ENCODE measurements around the gene BMAL2. TPM values are rescaled to one million over a fixed set of nuclear protein-coding genes. Genes with fewer than 3 reads are reported as not detected.

BMAL2 gene
- total RNA-seq, 1 experiment from 2014 or later, result 43.9 TPM

DNA sequence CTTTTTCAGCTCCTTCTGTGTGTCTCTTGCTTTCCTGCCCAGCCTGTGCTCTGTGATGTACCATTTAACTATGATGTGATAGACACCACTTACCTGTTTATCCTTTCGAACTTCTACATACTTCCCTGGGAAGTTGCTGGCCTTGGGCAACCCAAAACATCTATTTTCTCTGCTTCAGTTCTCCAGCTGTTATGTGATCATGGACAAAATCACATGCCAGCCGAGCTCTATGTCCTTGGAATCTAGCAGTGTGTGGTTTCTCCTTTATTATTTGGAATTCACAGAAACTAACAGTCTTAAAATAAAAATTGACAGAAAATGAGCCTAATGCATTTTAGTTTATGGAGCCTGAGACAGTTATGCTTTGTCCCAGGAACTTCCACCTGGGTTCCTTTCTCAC lies 22.9 kb downstream of the BMAL2 start:
- CTCF ChIA-PET, result interaction anchor here (0.8 kb wide), 1 partner anchor 27 kb away, joined by 3 read pairs; no protein-coding TSS in a partner anchor
- Histone ChIP-seq H3K36me3 (ENCODE audit: control insufficient read depth, insufficient read depth, low read length) (no peaks in the 10 kb centered on the region), H3K27me3 (ENCODE audit: control insufficient read depth, insufficient read depth, low read length) (no peaks in the 10 kb centered on the region), H3K4me1 (ENCODE audit: control insufficient read depth, insufficient read depth, low read length) (no peaks in the 10 kb centered on the region), H3K4me3 (ENCODE audit: low read depth in 2 of 2, low read length in 2 of 2) (no peak overlapping the region), H3K9me3 (ENCODE audit: control insufficient read depth, insufficient read depth, low read depth, low read length) (no peaks in the 10 kb centered on the region), H3K27ac (ENCODE audit: low read length) (no peak overlapping the region)
- TF ChIP-seq CTCF (IDR thresholded peaks at IDR 0.05), result no peak
- TF ChIP-seq TCF7L2 (IDR thresholded peaks at IDR 0.05; ENCODE audit: low read depth, low read length), result no peak
- TF ChIP-seq REST (IDR thresholded peaks at IDR 0.05; ENCODE audit: insufficient read depth in 1 of 2, low read depth in 2 of 2, low read length in 1 of 2), result no peak
- TF ChIP-seq POLR2AphosphoS5 (IDR thresholded peaks at IDR 0.05; ENCODE audit: low read depth, low read length), result no peak
- TF ChIP-seq SIN3A (IDR thresholded peaks at IDR 0.05; ENCODE audit: borderline replicate concordance, insufficient read depth, low read depth, low read length), result no peak
- in situ Hi-C loops (cut with HindIII; ENCODE audit: low pct_unique_long_range_greater_than_20kb, low sequenced_read_pairs), result no loop called here
- no peak for ATAC-seq
- intact Hi-C loops (cut with micrococcal nuclease; ENCODE audit: unreplicated experiment), result no loop called here
- no peak for DNase-seq (ENCODE audit: low read depth, low spot score)
- POLR2A ChIA-PET, result no interaction called here
- no TSS peak for BruUV-seq (replicated peaks)

DNA sequence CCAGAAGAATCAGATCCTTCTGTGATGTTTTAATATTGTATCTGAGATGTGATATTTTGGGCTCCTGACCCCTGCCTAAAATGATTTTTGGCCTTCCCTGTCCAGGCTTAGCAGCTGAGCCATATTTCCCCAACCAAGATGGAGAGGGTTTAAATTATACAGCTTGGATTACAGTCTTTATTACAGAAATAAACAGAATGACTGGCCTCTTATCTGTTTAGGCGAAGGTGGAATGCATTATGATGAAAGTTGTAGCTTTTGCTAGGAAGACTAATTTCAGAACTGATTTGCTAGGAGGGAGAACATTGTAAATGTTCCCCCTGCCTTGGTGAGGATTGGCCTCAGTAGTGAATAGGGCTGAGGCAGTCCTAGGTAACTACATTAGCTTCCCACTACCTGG lies 23.3 kb downstream of the BMAL2 start:
- BruUV-seq (replicated peaks), result no TSS peak
- Histone ChIP-seq H3K27ac (ENCODE audit: low read length) (no peak overlapping the region), H3K27me3 (ENCODE audit: control insufficient read depth, insufficient read depth, low read length) (no peaks in the 10 kb centered on the region), H3K4me3 (ENCODE audit: low read depth in 2 of 2, low read length in 2 of 2) (no peak overlapping the region), H3K4me1 (ENCODE audit: control insufficient read depth, insufficient read depth, low read length) (no peaks in the 10 kb centered on the region), H3K9me3 (ENCODE audit: control insufficient read depth, insufficient read depth, low read depth, low read length) (no peaks in the 10 kb centered on the region), H3K36me3 (ENCODE audit: control insufficient read depth, insufficient read depth, low read length) (no peaks in the 10 kb centered on the region)
- DNase-seq (ENCODE audit: low read depth, low spot score) (no peak), ATAC-seq (no peak)
- in situ Hi-C loops (cut with HindIII; ENCODE audit: low pct_unique_long_range_greater_than_20kb, low sequenced_read_pairs) (no loop called here), intact Hi-C loops (cut with micrococcal nuclease; ENCODE audit: unreplicated experiment) (loop anchor here (2.0 kb wide), 1 partner anchor 19 kb away; no protein-coding TSS in a partner anchor)
- TF ChIP-seq CTCF (IDR thresholded peaks at IDR 0.05) (no peak), TCF7L2 (IDR thresholded peaks at IDR 0.05; ENCODE audit: low read depth, low read length) (no peak), REST (IDR thresholded peaks at IDR 0.05; ENCODE audit: insufficient read depth in 1 of 2, low read depth in 2 of 2, low read length in 1 of 2) (no peak), SIN3A (IDR thresholded peaks at IDR 0.05; ENCODE audit: borderline replicate concordance, insufficient read depth, low read depth, low read length) (no peak)
- CTCF ChIA-PET, result interaction anchor here (0.8 kb wide), 1 partner anchor 26 kb away, joined by 3 read pairs; no protein-coding TSS in a partner anchor
- POLR2A ChIA-PET, result no interaction called here
